GM20431 (cell line): Measurements from ENCODE around the gene GNA15.
"Not testable (repeated sequence)": the region's sequence is repeated elsewhere in the genome, so short reads cannot be mapped to it uniquely, and the experiment has no call there.

ENCODE experiments used
- in situ Hi-C: fragments of 300-500 bp; cut with MseI, MboI; formaldehyde crosslinking; loops from one replicate; pipeline ENCODE4 v1.15.0; 2020; ENCODE audit warnings: low sequenced_read_pairs; ENCODE audit not compliant: unreplicated experiment

GNA15 gene

GRCh38 chr19:3145909-3146676, 10.3 kb downstream of the GNA15 start:
- in situ Hi-C loops: no loop called here

- in situ Hi-C loops: no loop called here
Observed at GRCh38 chr19:3146677-3147100, 10.9 kb downstream of the GNA15 start.

DNA sequence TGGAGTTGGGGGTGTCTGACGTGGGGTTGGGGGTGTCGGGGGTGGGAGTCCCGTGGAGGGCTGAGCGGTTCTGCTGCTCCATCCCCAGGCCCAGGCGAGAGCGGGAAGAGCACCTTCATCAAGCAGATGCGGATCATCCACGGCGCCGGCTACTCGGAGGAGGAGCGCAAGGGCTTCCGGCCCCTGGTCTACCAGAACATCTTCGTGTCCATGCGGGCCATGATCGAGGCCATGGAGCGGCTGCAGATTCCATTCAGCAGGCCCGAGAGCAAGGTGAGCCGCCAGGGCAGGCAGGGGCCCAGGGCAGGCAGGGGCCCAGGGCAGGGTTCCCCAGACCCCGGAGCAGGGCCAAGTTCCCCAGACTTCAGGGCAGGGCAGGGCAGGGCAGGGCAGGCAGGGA, 12.7 kb downstream of the GNA15 start:
- in situ Hi-C loops: no loop called here

DNA sequence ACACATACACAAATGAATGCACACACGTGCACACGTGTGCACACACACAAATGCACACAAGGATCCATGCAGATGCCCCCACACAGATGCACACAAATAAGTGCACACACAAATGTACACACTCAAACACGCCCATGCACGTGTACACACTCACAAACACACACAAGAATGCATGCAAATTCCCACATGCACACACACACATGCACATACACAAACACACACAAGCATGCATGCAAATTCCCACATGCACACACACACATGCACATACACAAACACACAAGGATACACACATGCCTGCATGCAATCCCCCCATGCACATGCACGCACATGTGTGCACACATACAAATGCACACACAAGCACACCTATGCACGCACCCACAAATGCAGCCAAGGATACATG, 13.3 kb downstream of the GNA15 start:
- in situ Hi-C loops: no loop called here

DNA sequence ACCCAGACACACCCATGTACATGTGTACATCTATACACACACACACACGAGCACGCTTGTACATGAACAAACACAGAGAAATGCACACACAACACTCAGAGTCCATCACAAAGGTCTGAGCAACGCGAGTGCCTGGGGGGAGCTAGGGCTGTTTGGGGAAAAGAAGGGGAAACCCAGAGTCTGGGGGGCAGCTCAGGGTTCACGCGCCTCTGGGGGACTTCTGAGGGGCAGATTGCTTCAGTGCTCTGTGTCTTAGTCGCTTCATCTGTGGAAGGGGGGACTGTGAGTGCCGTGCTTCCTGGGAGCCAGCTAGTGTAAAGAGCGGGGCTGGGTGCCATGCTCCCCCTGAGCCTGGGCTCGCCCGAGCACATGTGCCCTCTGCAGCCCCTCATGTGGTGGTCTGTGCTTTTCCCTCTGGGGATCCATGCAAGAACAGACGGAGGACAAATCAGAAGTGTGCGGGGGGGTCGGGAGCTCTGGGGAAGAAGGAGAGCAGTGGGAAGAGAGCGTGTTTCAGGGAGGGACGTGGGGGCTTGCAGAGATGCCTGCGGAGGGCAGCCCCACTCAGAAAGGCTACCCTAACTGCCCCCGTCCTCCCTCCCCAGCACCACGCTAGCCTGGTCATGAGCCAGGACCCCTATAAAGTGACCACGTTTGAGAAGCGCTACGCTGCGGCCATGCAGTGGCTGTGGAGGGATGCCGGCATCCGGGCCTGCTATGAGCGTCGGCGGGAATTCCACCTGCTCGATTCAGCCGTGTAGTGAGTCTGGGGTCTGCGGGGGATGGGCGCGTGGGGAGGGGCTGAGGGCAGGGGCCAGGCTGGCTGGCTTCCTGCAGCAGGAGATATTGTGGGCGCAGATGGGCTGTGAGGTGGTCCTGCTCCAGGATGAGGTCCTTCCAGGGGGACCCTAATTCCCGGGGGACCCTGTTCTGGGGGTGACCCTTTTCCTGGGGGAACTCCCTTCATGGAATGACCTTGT, 14.0 kb downstream of the GNA15 start:
- in situ Hi-C loops: no loop called here

GRCh38 chr19:3150739-3151329, 15.0 kb downstream of the GNA15 start:
- in situ Hi-C loops: no loop called here

- in situ Hi-C loops: no loop called here
Observed at GRCh38 chr19:3151563-3152418, 16.0 kb downstream of the GNA15 start.

DNA sequence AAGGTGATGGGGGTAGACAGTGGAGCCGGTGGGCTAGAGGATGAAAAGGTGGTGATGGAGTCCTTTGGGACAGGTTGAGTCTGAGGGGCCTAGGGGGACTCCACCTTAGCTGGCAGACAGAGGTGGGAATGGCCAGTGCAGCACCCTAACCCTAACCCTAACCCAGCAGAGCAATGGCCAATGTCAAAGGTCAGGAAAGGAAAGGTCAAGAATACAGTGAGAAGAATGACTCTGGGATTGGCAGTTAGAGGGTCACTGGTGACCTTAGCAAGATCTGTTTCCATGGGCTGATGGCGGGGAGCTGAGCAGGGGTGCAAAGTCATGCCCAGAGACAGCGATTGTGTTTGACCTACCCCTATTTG, 16.6 kb downstream of the GNA15 start:
- in situ Hi-C loops: no loop called here

GRCh38 chr19:3153286-3154230, 17.7 kb downstream of the GNA15 start:
- in situ Hi-C loops: no loop called here

- in situ Hi-C loops: not testable (repeated sequence)
Observed at GRCh38 chr19:3154447-3154846, 18.6 kb downstream of the GNA15 start.

DNA sequence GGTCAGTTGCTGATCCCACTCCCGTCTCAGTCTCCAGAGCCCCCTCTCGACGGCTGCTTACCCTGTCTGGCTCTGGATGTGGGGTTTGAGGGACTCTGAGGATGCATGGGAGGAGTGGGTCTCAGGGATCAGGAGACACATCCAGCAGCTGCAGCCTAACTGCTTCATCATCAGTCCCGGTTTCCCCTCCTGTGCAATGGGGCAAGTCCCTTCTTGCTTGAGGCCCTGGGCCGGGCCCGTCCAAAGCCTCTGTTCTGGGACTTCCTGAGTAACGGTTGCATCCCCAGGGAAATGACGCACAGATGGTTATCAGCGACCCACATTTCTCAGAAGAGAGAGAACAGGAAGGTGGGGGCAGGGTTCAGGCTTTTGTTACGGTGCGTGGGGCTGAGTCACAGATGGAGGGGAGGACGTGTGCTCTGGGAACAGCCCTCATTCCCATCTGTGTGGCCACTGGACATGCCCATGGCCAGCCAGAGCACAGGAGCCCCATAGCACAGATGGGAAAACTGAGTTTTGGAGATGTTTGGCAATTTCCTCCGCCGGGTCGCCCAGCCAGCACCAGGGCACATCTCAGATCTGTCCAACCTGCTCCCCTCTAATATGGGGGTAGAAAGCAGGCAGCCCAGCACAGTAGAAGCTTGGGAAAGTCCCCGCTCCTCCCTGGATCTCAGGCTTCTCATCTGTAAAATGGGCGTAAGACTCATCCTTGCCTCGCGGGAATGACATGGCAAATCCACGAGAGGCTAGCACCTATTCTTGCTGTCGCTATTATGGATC, 19.3 kb downstream of the GNA15 start:
- in situ Hi-C loops: no loop called here

DNA sequence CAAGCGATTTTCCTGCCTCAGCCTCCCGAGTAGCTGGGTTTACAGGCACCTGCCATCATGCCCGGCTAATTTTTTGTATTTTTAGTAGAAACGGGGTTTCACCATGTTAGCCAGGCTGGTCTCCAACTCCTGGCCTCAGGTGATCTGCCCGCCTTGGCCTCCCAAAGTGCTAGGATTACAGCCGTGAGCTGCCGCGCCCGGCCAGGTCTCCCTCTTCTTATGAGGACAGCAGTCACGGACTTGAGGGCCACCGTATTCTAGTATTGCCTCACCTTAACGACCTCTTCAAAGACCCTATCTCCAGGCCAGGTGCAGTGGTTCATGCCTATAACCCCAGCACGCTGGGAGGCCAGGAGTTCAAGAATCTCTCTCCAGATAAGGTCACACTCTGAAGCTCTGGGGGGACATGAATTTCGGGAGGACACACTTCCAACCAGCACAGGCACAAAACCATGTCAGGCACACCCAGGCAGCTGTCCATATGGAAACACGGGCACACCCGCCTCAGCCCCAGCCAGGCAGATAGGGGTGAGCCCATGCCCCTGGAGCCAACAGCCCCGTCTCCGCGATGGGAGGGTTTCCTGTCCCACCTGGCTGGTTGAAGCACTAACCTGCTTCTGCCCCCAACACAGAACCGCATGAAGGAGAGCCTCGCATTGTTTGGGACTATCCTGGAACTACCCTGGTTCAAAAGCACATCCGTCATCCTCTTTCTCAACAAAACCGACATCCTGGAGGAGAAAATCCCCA, 21.4 kb downstream of the GNA15 start:
- in situ Hi-C loops: no loop called here

DNA sequence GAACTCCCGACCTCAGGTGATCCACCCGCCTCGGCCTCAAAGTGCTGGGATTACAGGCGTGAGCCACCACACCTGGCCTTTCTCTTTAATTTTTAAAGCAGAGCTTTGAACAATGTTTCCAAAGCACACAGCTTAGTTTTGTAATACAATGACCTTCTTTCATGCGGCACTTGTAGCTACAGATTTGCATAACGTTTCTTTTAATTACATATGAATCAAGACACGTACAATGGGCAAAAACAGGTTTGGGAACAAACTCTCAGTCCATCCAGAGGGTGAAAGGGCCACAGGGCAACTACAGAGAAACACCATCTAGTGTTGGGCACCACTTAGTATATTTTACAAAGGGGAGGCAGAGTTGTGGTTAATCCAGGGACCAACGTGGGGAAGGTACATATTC, 23.7 kb downstream of the GNA15 start:
- in situ Hi-C loops: no loop called here

GRCh38 chr19:3160219-3160618, 24.4 kb downstream of the GNA15 start:
- in situ Hi-C loops: no loop called here

GRCh38 chr19:3161453-3161852, 25.6 kb downstream of the GNA15 start:
- in situ Hi-C loops: no loop called here

- in situ Hi-C loops: no loop called here
Observed at GRCh38 chr19:3162418-3163229, 26.8 kb downstream of the GNA15 start.
